Fibroblast of skin of scalp (primary cell): ENCODE results near the gene ABLIM2.

Source experiments
- DNase-seq: peaks from one replicate; pipeline ENCODE4 v3.0.0-alpha.2; 2013

ABLIM2 gene

DNA sequence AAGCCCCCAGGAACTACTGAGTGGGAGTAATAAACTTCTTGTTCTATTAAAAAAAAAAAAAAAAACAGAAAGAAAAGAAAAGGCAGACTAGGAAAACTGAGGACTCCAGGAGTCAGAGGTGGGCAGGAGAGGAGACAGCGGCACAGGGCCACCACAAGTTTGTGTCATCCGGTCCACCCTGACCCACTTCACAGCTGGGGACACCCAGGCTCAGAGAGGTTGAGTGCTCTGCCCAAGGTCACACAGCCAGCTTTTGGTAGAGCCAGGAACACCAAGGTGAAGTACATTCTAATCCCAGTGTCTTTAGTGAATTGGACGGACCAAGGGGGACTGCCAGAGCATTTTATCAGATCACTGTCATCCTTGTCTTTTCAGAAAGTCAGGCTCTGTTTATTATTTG, 16.4 kb upstream of the ABLIM2 start:
- DNase-seq, result no peak

DNA sequence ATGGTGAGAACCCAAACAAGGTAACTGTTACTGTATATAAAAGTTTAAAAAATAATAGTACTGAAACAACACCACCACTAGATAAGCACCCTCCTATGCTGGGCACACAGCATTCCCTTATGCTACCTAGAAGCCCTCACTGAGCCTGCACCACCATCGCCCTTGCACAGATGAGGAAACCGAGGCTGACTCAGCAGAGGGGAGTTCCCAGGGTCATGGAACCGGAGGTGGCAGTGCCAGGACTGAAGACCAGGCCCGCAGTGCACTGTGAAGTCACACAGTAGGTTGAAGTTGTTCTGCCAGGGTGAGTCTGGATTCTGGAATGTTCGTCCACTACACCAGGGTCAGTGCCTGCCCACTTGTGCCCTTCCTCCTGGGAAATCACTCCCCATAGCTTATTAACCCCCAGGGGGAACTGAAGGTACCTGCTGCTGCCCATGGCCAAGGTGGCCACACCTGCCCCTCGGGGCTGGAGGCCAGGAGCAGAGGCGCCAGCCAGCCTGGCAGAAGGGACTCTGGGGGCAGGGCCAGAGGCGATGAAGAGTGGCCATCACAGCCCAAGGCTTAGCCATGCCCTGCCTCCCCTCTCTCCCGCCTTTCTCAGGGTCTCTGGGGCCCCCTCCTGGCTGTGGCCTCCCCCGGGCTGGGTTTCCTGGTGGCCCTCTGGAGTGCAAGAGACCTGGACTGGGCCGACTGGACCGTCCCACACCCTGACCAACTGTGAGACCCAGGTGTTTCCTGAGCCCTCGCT, 15.1 kb upstream of the ABLIM2 start:
- DNase-seq, result no peak

DNA sequence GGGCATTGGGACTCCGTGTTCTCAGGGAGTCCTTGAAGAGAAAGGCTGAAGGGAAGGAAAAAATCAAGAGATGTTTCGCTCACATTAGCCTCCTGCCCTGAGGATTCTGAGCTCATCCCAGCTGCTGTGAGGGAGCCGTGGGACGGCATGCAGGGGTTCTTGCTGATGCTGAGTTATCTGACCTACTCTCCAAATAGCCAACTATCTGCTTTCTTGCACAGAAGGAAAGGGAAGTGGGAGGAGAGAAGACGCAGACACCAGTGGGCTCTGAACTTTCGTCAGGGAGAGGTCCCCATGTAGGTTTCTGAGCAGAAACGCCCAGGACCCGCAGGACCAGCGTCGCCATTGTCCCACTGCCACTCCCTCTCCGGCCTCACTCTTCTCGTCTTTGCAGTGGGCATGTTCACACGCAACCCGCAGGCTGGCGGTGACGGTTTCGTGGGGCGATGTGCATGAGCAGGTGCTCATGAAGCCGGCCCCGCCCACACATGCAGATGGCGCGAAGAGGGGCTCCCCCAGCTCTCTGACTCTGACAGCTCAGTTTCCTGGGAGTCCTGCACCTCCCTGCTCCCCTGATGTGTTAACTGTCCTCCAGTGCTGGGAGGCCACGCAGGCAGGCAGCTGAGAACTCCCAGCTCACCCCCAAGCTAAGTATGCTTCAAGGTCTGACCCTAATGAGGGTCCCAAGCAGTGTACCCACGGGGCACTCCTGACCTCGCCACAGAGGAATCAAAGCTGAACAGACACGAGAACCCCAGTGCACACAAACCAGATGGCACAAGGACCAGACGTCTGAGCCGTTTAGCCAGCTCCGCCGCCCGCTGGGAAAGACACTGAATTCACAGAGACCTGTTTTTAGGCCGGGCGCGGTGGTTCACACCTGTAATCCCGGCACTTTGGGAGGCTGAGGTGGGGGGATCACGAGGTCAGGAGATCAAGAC, 13.6 kb upstream of the ABLIM2 start:
- DNase-seq, result no peak

DNA sequence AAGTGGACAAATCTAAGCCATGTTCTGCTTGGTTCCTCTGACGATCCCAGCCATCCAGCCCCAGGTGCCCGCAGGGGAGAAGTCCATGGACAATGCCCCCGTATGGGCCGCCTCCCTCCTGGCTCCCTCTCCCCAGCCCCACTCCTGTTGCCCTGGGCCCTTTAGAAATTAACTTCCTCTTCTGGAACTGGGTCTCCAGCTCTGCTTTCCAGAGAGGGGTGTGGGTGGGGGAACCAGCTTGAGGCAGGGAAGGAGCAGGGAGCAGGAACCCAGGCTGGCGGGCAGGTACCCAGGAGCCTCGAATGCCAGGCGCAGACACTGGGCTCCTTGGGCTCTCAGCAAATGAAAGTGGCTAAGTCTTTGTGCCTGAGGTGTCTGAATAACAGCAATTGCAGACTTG, 12.7 kb upstream of the ABLIM2 start:
- DNase-seq, result no peak

DNA sequence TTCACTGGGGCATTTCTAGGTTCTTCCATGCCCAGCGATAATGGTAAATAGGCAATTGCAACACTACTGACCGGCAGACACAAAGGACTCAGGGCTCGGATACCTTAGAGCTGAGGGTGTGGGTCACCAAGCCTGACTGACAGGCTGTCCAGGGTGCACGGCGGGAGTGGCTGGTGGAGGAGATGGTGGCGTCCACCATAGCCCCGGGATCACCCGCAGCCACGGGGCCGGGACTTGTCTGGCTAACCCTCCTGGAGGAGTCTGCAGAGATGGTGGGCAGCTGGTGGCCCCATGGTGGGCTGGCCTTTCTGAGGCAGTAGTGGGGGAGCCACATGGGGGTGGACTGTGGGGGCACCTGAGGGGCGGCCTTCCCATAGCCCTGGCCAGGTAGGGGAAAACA, 11.7 kb upstream of the ABLIM2 start:
- no peak for DNase-seq

DNA sequence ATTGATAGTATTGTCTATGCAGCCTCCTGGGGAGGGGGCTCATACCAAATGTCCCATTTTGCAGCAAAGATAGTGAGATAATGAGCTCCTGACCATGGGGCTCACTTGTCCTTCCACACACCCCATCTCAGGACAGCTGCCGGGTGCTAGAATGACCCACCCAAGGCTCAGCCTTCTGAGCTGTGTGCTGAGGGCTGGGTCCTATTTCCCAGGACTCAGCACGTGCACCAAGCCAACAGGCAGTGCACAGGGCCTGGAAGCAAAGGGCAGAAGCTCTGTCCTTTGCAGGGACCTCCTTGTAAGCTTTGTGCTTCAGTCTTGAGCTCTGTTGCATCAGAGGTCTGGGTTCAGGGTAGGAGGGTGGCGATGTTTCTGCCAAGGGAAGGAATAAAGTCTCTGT, 11.2 kb upstream of the ABLIM2 start:
- no peak for DNase-seq

DNA sequence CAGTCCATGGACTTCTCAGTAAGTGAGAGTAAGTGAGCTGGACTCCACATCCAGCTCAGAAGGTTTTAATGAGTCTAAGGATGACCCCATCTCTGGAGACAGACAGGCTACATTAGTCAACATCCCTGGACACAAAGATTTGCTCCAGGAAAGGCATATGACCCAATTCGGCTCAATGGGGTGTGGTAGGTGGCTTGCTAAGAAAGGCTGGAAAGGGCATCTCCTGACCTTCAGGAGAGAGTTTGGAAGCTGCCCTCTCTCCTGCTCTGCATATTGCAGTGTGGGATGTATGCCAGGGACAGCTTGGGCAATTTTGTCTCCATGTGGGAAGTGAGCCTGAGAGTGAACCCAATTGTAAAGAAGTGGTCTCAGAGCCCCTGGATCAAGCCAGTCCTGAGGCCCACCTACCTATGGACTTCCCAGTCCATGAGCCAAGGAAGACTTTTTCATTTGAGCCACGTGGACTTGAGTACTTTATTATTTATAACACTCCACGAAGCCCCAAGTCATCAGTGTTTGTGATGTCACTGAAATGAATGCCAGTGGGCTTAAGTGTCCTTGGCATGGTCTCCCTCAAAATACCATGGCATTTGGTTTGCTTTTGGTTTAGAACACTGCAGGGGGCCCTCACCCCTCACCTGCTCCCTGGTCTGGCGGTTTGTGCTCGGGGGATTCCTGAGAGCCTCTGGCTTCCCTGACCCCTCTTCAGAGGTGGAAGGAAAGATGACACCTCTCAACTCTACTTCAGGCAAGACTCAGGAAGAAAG, 10.4 kb upstream of the ABLIM2 start:
- DNase-seq, result no peak

DNA sequence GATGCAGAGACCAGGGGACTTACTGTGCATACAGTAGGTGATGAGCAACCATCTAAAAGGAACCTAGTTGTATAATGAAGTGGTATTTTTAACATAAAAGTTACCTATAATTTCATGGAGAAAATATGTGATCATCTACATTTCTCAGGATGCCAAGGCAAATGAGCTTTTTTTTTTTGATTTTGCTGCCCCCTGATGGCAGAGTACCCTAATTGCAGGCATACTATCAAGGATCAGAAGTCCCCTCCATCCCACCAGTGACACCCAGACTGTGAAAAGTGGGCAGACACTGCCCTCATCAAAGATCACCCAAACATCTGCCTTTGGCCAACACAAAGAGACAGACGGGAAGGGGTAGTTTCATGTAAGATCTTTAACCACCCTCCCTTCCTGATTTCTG, 9.6 kb upstream of the ABLIM2 start:
- no peak for DNase-seq

DNA sequence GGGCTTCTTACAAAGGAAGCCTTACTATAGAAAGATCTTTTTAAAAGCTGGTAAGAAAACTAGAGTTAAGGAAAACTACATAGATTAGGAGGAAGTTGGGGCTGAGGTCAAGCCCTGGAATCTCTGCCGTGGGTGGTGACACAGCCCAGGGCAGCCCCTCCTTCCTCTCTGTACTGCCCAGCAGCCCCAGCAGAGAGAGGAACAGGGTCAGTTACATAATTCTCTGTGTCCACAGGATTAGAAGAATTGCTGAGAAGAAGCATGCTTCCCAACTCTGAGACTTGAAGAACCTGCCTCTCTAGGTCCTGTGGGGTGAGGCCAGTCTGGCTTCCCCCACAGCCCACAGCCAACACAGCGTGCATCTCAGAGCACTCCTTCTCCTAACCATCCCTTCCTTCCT, 9.2 kb upstream of the ABLIM2 start:
- no peak for DNase-seq

DNA sequence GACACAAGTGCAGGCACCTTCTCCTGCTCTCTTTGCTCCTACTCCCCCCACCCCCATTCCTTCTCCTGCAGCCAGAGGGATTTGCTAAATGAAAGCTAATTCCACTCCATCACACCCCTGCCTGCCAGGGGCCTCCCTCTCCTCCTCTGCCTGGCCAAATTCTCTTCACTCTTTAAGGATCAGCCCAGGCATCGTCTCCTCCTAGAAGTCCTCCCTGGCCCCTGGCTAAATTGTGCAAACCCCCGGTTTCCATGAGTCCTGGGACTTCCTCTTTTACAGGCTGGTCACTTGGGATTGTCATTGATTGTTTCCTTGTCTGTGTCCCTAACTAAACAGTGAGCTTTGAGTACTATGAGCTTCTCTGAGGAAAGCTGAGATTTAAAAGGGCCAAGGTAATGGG, 8.7 kb upstream of the ABLIM2 start:
- DNase-seq, result no peak

DNA sequence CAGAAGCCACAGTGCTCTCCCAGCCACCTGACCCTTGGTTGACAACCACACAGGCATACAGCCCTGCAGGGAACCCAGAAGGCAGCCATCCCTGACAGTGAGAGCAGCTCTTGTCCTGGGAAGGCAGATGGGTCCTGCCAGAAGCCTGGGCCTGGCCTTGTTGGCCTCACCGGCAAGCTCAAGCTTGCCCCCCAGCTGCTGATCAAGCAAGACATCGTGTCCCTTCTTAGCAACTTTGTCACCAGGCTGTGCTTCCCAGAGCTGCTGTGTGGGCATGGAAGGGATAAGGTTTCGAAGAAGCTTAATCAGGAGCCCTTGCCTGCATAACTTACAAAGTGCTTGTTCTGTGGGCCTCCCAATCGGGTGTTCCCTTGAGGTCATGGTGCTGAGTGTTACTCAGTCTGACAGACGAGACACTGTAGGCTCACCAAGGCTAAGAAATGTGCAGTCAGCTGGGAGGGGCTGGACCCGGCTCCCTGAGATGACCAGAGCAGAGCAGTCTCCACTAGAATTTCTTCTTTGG, 6.8 kb upstream of the ABLIM2 start:
- no peak for DNase-seq

DNA sequence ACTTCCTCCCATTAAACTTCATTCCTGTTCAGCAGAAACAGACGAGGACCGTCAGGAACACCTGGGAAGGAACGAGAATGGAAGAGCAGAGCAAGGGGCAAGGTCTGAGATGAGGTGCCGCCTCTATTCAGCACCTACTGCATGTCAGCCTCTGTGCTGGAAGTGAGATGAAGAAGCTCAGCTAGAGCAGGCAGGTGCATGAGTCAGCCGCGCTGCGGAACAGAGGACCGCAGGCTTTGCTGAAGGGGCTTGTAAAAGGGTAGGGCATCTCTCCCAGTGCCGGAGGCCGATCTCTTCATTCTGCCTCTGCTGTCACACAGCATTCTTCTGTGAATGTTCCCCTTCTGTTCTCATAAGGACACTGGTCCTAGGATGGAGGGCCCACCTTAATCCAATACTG, 6.1 kb upstream of the ABLIM2 start:
- DNase-seq, result no peak

DNA sequence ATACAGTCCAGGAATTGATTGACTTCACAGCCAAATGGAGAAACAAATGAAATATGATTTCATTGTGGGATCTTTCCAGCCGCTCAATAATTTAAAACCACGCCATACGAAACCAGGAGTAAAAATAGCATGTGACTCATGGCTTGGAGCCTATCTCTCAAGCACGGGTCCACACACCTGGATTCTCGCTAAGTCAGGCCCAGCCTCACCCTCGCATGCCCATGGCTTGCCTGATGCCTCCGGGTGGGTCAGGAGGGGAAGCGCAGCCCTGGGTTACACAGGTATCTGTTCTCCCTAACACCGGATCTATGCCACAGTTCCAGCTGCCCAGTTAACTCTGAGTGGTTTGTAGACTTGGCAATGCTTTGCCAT, 5.6 kb upstream of the ABLIM2 start:
- DNase-seq, result no peak

DNA sequence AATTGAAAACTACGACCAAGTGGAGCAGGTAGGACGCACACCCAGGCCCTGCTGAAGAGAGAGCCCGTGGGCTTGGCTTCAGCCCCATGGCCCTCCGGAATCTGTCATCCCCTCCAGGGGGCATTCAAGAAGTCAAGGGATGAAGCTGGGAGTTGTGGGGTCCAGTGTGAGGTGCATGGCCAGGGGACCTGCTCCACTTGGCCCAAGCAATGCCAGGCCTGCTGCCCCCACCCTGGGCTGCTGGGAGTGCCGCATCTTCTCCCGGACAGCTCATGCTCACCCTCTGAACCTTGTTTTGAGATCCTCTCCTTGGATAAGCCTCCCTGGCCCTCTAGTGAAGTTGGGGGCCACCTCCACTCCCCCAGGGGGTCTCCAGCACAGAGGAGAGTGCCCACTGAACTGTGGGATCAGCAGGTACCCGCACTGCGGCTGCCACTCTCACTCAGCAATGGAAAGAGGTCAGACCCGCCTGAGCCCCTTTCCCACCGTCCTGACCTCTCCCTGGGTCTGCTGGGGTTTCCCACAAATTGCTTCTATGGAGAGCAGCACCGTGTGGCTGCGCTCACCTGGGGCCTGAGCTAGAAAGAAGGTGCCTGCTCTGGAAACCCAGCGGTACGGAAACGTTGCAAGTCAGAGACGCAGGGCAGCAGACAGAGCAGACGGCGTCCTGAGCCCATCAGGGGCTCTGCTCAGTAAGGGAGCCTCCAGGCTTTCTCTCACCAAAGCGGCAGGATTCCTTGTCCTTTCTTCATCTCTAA, 5.0 kb upstream of the ABLIM2 start:
- DNase-seq, result no peak

DNA sequence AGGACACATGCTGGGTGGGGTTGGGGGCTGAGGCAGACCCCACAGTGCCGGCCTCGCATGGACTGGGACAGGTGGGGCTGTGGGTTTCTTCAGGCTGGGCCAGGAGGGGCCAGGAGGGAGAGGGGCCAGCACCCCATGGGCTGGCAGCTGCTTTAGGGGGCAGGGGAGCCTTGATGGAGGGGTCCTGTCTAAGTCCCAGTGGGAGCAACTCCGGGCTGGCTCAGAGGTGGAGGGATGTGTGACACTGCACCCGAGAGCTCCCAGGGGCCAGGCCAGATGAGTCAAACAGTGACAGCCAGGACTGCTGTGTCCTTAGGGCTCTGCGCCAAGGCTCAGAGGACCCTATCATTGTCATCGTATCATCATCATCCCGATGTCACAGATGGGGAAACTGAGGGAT, 4.4 kb upstream of the ABLIM2 start:
- DNase-seq, result no peak

DNA sequence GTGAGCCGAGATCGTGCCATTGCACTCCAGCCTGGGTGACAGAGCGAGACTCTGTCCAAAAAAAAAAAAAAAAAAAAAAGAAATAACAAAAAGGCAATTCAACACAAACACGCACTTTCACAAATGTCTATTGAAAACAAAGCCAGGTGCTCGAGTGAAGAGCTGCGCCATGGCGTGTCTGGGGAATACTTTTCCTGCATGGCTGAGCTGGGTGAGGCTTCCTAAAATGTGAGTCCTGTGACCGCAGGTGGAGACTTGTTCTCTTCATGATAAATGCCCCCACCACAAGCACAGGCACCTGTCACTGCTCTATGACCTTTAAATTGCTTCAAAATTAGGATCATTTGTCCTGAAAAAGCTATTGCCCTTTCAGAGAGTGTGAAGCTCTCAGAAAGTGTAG, 4.0 kb upstream of the ABLIM2 start:
- no peak for DNase-seq

DNA sequence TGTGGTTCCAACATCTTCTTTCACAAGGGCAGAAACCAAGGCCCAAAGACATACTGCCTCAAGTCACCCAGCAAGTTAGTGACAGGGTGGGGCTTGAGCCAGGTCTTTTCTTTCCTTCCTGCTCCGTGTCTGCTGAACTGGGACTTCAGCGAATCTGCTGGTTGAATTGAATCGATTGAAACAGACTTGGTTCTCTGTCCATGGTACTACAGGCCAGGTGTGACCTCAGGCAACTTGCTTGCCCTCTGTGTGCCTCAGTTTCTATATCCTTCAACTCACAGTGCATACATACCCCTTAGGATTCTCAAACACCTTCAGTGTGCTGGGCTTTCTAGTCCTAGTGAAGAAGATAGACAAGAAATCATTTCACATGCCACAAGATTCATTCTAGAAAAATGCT, 2.0 kb upstream of the ABLIM2 start:
- DNase-seq, result no peak

DNA sequence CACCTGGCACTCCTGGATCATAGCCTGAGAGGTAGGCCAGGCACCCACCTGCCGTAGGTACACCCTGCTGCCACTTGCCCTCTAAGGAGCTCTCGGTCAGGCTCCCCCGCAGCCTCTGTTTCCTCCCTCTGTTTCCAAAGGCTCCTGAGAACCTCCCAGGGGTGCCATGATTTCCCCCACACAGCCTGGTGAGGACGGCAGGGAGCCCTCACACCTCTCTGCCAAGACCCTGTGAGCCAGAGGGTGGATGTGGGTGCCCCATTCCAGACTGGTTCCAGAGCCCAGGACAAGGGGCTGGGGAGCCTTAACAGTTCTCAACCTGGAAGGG, 1.6 kb upstream of the ABLIM2 start:
- no peak for DNase-seq

DNA sequence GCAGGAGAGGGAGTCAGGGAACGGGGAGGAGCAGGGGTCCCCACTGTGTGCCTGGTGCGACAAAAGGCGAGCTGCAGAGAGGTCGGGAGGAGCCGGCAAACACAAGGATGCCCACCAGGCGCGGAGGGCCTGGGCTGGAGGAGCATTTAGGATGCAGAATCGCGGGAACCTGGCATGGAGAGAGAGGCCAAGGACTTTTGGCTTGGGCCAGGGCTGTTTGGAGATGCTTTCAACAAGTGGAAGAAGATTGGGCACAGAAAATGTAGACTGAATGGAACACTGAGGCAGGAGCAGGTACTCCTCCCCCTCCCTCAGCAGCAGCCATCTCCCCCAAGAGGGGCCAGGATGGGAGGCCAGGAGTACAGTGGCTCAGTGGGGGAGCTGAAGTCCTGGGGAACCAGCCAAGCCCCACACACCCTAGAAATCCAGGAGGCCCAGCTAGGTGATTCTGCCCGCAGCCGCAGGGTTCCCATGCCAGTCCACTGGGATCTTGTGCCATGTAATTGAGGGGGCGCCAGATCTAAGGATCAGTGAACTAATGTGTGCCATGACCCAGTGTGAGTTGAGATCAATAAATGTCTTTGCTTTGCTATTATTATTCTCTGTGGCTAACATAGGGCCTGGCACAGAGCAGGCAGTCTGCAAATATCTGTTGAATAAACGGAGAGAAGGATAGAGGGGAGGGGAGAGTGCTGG, 1.1 kb upstream of the ABLIM2 start:
- DNase-seq, result no peak

DNA sequence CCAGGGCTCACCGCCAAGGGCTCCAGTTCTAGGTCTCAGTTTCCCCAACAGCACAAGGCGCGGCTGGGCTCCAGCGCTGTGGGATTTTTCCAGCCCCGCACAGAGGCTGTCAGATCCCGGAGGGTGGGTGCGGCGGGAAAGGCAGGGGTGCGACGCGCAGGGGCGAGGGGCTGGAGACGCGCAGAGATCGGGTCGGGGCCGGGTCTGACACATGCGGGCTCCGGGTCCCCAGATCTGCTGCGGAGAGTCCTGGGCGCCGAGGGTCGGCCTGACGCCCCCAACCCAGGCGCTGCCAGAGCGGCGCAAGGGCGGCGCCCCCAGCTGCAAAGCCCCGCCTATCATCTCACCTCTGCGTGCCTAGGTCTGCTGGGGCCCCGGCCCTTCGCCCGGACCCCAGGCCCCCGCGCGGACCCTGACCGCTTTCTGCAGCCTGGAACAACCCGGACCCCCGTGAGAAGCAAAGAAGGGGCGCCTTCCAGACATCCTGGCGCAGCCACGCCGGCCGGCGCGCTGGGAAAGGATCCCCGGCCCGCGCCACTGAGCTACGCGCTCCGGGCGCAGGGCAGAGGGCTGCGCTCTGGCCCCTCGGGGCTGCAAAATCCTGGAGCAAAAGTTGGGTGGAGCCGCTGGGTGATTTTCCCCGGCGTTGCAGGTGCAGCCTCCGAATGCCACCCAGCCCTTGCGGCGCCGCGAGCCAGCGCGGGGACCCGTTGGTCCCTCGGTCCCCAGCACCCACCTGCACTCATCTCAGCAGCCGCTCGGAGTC, 486 bp downstream of the ABLIM2 start:
- DNase-seq, result no peak

DNA sequence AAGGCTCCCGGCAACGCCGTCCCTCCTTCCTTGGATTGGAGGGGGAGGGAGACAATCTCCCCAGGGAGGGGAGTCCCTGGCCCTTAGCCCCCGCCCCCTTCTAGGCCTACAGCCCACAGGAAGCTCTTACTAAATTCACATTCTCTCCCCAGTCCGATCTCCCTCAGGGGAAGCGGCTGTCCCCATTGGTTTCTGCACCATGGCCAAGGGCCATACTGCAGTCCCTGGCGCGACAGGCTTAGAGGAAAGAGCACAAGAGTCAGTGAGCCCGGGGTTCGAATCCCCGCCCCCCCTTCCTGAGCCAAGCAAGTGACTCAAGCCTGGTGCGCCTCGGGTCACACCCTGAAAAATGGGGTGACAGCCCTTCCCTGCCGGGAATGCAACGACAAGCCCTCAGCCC, 1.1 kb downstream of the ABLIM2 start:
- no peak for DNase-seq
